Measurements from ENCODE around the gene CHAT. TPM values are rescaled to one million over a fixed set of nuclear protein-coding genes. Genes with fewer than 3 reads are reported as not detected.

CHAT gene
- total RNA-seq, 1 experiment from 2014 or later = not detected

- H3K27me3 Mint-ChIP-seq (ENCODE audit: low read depth) = peaks cover 99% of the 10 kb centered on the region
- TF ChIP-seq CTCF (conservative IDR thresholded peaks at IDR 0.05) = peak; percentile 34; the same call in 2 of the 3 replicates
- H4K20me1 ChIP-seq (ENCODE audit: control insufficient read depth, insufficient read depth, insufficient read length) = peaks cover 2% of the 10 kb centered on the region
- no peak overlapping the region for H2AK5ac ChIP-seq (ENCODE audit: insufficient read length, low read length)
- H3K27me3 ChIP-seq (ENCODE audit: insufficient read depth, low read length) = peaks cover 81% of the 10 kb centered on the region
- H2BK20ac ChIP-seq (ENCODE audit: low read depth, low read length, poor library complexity, severe bottlenecking) = no peak overlapping the region
- no peak overlapping the region for H2BK5ac ChIP-seq (ENCODE audit: insufficient read length, low read length)
- H3K4me2 ChIP-seq (ENCODE audit: insufficient read depth, insufficient read length, low read length) = peak overlapping the region; percentile 25
- no peaks in the 10 kb centered on the region; a peak in 1 of 7 replicates for H3K36me3 Mint-ChIP-seq (ENCODE audit: insufficient read depth in 1 of 3, low read depth in 3 of 3)
- H2BK15ac ChIP-seq (ENCODE audit: low read depth, low read length) = no peak overlapping the region
- no peak overlapping the region for H3K4ac ChIP-seq (ENCODE audit: low read depth, low read length)
- H2AFZ ChIP-seq (ENCODE audit: low read length) = no peak overlapping the region
- H3K9me3 Mint-ChIP-seq = peaks cover 2 to 10% of the 10 kb centered on the region in 2 experiments; a peak in 3 of 5 replicates
- no peak overlapping the region for H3K18ac ChIP-seq (ENCODE audit: insufficient read length, low read depth, low read length)
- no peaks in the 10 kb centered on the region for H3K79me1 ChIP-seq (ENCODE audit: insufficient read depth, low read depth, low read length, poor library complexity, severe bottlenecking)
- no CpG with 5 or more reads among the region's 29 CpGs for WGBS (ENCODE audit: extremely low coverage, insufficient read length, low lambda C conversion rate)
- H3K4me3 Mint-ChIP-seq = peak overlapping the region in 1 of 2 experiments; percentile 75; a peak in 3 of 5 replicates
- H3K56ac ChIP-seq (ENCODE audit: insufficient read length, low read depth, low read length) = no peak overlapping the region
- no peak overlapping the region for H3T11ph ChIP-seq (ENCODE audit: low read length)
- H3K14ac ChIP-seq (ENCODE audit: insufficient read depth, low read length) = no peak overlapping the region
- no peak overlapping the region for H4K8ac ChIP-seq (replicated peaks; ENCODE audit: insufficient read length, low read depth, low read length)
- DNase-seq = peak; percentile 89
- no peak overlapping the region for H2BK12ac ChIP-seq (ENCODE audit: insufficient read length, low read depth, low read length)
- no peak overlapping the region for H4K91ac ChIP-seq (ENCODE audit: insufficient read length, low read depth, low read length)
- no peak overlapping the region for H3K23ac ChIP-seq (ENCODE audit: insufficient read length, low read depth, low read length)
- H3K9ac ChIP-seq (ENCODE audit: extremely low read depth, insufficient read length, low read length) = no peak overlapping the region
- peaks cover 32 to 51% of the 10 kb centered on the region in 2 experiments for H3K4me1 Mint-ChIP-seq
- no peak overlapping the region; a peak in 1 of 7 replicates for H3K27ac Mint-ChIP-seq
- no peaks in the 10 kb centered on the region for H3K79me2 ChIP-seq (ENCODE audit: insufficient read depth, low read length)
- no peak overlapping the region for H4K5ac ChIP-seq (ENCODE audit: insufficient read length, low read depth, low read length)
- no peaks in the 10 kb centered on the region for H3K9me3 ChIP-seq (ENCODE audit: control insufficient read depth, low read depth, low read length)
- H3K27ac ChIP-seq (ENCODE audit: insufficient read length, low read depth, low read length) = no peak overlapping the region
- H3K23me2 ChIP-seq (ENCODE audit: insufficient read length, low read depth, low read length, poor library complexity, severe bottlenecking) = peaks cover 25% of the 10 kb centered on the region
- H3K4me1 ChIP-seq (ENCODE audit: insufficient read depth, low read length) = no peaks in the 10 kb centered on the region; the same call in 1 of the 2 replicates
- no peak overlapping the region for H2BK120ac ChIP-seq (ENCODE audit: low read depth, low read length, poor library complexity, severe bottlenecking)
Measured at GRCh38 chr10:49612513-49613164, 1.2 kb upstream of the CHAT start.
